ENCODE measurements around the gene COA6.

The COA6 gene, protein sequence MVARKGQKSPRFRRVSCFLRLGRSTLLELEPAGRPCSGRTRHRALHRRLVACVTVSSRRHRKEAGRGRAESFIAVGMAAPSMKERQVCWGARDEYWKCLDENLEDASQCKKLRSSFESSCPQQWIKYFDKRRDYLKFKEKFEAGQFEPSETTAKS

GRCh38 chr1:234373064-234373958, at the start of gene COA6:
Gene COA6, plus strand, starts transcription at chr1:234373456. Its CDS starts 11 bp downstream, at chr1:234373467.
- peak; percentile 96 for DNase-seq (ENCODE audit: low read depth, low spot score)

- no peak for DNase-seq (ENCODE audit: low read depth, low spot score)
Measured at GRCh38 chr1:234324821-234325220, 48.4 kb upstream of the COA6 start.

DNA sequence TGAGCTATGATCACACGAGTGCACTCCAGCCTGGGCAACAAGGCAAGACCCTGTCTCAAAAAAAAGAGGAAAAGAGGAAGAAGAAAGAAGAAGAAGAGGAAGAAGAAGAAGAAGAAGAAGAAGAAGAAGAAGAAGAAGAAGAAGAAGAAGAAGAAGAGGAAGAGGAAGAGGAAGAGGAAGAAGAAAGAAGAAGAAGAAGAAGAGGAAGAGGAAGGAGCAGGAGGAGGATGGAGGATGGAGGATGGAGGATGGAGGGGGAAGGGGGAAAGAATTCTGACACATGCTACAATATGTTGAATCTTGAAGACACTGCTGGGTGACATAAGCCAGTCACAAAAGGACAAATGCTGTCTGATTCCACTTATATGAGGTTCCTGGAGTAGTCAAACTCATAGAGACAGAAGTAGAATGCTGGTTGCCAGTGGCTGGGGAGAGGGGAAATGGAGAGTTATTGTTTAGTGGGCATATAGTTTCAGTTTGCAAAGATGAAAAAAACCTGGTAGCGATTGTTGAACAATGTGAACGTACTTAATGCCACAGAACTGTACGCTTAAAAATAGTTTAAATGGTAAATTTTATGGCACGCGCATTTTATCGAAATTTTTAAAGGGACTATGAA, 47.3 kb upstream of the COA6 start:
- DNase-seq (ENCODE audit: low read depth, low spot score): no peak

- peak; percentile 82 for DNase-seq (ENCODE audit: low read depth, low spot score)
Measured at GRCh38 chr1:234326497-234327366, 46.5 kb upstream of the COA6 start.

DNA sequence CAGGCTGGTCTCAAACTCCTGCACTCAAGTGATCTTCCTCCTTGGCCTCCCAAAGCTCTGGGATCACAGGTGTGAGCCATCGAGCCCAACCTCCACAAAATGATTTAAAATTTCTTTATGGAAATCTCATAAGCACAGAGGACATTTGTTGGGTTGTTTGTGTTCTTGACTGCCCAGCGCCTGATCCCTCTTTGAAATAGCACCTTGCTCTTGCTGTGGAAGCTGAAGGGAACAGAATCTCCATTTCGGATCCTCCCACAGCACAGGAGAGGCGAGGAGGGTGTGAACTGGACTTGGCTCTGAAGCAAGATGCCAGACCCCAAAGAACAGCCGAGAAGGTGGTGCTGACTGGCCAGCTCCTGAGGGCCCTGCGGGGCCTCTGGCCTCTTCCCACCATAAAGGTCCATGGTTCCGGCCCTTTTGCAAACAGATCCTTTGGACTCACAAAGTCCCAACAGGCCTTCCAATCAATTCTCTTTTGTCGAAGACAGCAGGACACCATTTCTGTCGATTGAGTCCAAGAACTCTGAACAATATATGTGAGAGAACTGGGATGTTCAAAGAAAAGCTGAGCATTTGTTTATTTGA, 45.6 kb upstream of the COA6 start:
- DNase-seq (ENCODE audit: low read depth, low spot score): peak; percentile 12

- DNase-seq (ENCODE audit: low read depth, low spot score): no peak
Measured at GRCh38 chr1:234330843-234331215, 42.4 kb upstream of the COA6 start.

DNA sequence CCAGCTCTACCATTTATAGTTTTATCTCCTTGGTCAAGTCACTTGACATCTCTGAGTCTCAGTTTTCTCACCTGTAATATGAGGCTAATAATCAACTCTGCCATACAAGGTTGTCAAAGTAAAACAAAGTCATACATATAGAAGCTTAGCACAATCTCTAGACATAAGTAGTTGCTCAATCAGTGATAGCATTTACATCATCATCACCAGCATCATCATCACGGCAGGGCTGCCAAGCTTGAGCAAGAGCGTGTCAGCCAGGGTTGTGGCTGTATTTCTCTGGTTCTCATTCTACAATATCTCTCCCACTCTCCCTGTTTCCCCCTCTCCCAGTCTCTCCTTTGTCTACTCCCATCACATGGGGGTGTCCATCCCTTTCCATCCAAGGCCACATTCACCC, 41.7 kb upstream of the COA6 start:
- no peak for DNase-seq (ENCODE audit: low read depth, low spot score)

DNA sequence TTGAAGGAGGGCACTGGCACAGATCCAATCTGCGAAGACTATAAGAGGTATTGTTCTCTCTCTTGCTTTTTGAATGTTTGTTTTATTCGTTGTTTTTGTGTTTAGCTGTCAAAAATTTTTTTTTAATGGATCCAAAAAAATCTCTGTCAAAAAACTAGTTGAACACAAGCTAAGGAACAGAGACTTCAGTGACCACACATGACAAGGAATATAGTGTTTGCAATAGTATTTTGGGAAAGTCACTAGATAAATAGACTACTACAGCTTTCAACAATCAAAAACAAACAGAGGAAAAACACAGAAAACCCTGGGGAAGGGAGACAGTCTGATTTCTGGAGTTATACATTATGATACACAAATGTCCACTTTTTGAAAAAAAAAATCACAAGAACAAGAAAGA, 36.9 kb upstream of the COA6 start:
- DNase-seq (ENCODE audit: low read depth, low spot score): no peak

DNA sequence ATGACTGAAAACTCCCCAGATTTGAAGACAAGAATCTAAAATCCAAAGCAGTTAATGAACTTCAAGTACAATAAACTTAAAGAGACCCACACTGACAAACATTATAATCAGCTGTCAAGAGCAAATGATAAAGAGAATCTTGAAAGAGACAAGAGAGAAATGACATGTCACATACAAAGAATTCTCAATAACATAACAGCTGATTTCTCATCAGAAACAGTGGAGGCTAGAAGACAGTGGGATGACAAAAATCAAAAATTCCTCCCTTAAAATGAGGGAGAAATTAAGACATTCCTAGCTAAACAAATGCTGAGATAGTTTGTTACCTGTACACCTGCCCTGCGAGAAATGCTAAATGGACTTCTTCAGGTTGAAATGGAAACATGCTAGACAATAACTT, 36.0 kb upstream of the COA6 start:
- no peak for DNase-seq (ENCODE audit: low read depth, low spot score)

GRCh38 chr1:234340528-234340927, 32.7 kb upstream of the COA6 start:
- no peak for DNase-seq (ENCODE audit: low read depth, low spot score)

GRCh38 chr1:234342774-234343173, 30.5 kb upstream of the COA6 start:
- DNase-seq (ENCODE audit: low read depth, low spot score): peak; percentile 6

- no peak for DNase-seq (ENCODE audit: low read depth, low spot score)
Measured at GRCh38 chr1:234345237-234345636, 28.0 kb upstream of the COA6 start.

GRCh38 chr1:234348964-234349363, 24.3 kb upstream of the COA6 start:
- no peak for DNase-seq (ENCODE audit: low read depth, low spot score)

GRCh38 chr1:234355782-234356510, 17.3 kb upstream of the COA6 start:
- no peak for DNase-seq (ENCODE audit: low read depth, low spot score)

DNA sequence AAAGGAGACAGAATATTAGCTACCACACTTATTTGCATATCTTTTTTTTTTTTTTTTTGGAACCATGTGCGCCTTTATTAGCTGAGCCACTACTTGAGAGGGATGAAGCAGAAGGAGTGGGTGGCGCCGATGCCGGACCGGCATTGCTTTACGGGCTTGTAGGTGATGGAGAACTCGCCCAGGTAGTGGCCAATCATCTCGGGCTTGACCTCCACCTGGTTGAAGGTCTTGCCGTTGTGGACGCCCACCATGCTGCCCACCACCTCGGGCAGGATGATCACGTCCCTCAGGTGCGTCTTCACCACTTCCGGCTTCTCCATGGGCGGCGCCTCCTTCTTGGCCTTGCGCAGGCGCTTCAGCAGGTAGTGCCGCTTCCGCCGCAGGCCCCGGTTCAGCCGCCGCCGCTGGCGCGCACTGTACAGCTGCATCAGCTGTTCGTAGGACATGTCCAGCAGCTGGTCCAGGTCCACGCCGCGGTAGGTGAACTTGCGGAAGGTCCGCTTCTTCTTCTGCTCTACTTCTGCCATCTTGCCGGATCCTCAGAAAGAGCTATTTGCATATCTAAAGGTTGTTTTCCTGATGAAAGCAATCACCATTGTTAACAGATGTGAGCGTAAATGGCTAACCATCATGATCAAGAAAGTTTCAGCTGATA, 16.5 kb upstream of the COA6 start:
- DNase-seq (ENCODE audit: low read depth, low spot score): peak; percentile 68

DNA sequence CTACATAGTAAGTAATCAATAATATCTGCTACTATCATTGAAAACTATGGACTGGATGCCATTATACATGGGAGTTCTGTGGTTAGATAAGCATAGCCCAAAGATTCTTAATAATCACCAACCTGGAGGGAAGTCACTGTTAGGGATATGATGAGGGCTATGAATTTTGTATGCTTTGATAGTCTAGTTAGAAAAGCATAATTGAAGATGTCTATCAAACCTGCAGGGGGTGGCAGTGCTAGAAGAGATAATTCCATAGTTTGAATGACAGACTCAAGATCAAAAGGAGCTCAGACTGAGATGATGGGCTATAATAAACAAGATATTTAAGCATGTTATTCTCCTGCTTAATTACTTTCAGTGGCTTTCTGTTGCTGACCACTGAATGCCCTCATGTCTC, 15.4 kb upstream of the COA6 start:
- no peak for DNase-seq (ENCODE audit: low read depth, low spot score)

- DNase-seq (ENCODE audit: low read depth, low spot score): no peak
Measured at GRCh38 chr1:234361102-234361603, 12.1 kb upstream of the COA6 start.

- DNase-seq (ENCODE audit: low read depth, low spot score): no peak
Measured at GRCh38 chr1:234362558-234362957, 10.7 kb upstream of the COA6 start.

DNA sequence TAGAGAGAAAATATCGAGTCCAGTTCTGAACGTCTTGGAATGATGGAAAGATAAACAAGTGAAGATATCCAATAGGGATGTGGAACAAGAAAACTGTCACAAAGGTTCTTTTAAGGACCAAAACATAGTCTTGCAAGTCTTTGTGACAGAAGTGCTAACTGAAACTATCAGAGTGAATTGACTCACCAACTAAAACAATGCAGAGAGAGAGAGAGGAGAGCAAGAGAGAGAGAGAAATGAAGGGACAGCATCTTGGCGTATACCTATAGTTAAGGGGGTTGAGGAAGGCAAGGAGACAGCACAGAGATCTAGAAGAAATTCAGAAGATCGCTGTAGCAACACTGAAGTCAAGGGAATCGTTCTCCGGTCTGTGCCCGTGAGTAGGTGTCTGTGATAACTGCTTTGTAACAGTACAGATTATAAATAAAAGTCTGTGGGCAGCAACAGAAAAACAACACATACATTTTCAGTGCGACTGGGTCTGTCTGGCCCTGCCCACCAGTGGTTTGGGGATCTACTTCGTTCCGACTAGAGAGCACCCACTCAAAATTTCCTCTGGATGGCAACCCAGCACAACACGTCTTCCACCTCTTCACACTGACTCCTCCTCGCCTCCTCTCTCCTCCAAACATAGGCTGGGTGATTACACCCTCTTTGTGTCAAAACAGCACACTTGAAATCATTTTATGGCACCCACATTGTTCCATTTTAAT, 4.8 kb upstream of the COA6 start:
- no peak for DNase-seq (ENCODE audit: low read depth, low spot score)

Measured in ELF-1 (cell line).